ENCODE data around the gene CDC16. TPM values are rescaled to one million over a fixed set of nuclear protein-coding genes. Genes with fewer than 3 reads are reported as not detected.
A peak's percentile ranks its signal among the peaks of the same experiment; 100 is the strongest.

Gene CDC16
- total and polyA plus RNA-seq, 2 experiments from 2014 or later = 57.8 to 58.5 TPM

DNA sequence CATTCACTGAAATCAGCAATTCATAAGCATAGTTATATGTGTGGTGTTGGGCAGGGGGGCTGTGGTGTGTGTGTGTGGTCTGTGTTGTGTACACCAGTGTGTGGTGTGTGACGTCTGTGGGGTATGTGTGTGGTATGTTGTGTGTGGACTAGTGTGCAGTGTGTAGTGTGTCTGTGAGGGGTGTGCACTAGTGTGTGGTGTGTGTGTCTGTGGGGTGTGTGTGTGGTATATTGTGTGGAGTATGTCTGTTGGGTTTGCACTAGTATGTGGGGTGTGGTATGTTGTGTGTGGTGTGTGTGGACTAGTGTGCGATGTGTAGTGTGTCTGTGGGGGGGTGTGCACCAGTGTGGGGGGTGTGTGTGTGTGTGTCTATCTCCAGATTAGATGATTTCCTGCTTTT, 7.2 kb upstream of the CDC16 start:
- no peak for DNase-seq (ENCODE audit: low spot score)
- TF ChIP-seq EZH2phosphoT487 (IDR thresholded peaks at IDR 0.05; ENCODE audit: low read depth, severe bottlenecking, unreplicated experiment) (no peak), EZH2 (IDR thresholded peaks at IDR 0.05; ENCODE audit: borderline replicate concordance) (no peak)
- TF ChIP-seq, protein P1, sequence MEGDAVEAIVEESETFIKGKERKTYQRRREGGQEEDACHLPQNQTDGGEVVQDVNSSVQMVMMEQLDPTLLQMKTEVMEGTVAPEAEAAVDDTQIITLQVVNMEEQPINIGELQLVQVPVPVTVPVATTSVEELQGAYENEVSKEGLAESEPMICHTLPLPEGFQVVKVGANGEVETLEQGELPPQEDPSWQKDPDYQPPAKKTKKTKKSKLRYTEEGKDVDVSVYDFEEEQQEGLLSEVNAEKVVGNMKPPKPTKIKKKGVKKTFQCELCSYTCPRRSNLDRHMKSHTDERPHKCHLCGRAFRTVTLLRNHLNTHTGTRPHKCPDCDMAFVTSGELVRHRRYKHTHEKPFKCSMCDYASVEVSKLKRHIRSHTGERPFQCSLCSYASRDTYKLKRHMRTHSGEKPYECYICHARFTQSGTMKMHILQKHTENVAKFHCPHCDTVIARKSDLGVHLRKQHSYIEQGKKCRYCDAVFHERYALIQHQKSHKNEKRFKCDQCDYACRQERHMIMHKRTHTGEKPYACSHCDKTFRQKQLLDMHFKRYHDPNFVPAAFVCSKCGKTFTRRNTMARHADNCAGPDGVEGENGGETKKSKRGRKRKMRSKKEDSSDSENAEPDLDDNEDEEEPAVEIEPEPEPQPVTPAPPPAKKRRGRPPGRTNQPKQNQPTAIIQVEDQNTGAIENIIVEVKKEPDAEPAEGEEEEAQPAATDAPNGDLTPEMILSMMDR (IDR thresholded peaks at IDR 0.05; ENCODE audit: poor library complexity) = no peak
- peaks cover 7% of the 10 kb centered on the region for H3K27me3 ChIP-seq
- no peak overlapping the region for H3K4me3 ChIP-seq
- no peaks in the 10 kb centered on the region for H3K9me2 ChIP-seq (replicated peaks; ENCODE audit: insufficient read depth)
- 89% methylated on average over 2 of the region's 2 CpGs for WGBS (ENCODE audit: low lambda C conversion rate, missing lambda C conversion rate)
- no peak overlapping the region for H3K27ac ChIP-seq
- H3K4me1 ChIP-seq (ENCODE audit: insufficient read depth) = peaks cover 9% of the 10 kb centered on the region
- H4K20me1 ChIP-seq (ENCODE audit: insufficient read depth, poor library complexity, severe bottlenecking) = no peaks in the 10 kb centered on the region
- H3K9me3 ChIP-seq (ENCODE audit: low read depth) = no peaks in the 10 kb centered on the region
- H3K36me3 ChIP-seq (replicated peaks; ENCODE audit: insufficient read depth, low read depth) = no peaks in the 10 kb centered on the region
- no peak overlapping the region for H3K4me2 ChIP-seq
- no peaks in the 10 kb centered on the region for H3K79me2 ChIP-seq
- no peak overlapping the region for H2AFZ ChIP-seq

DNA sequence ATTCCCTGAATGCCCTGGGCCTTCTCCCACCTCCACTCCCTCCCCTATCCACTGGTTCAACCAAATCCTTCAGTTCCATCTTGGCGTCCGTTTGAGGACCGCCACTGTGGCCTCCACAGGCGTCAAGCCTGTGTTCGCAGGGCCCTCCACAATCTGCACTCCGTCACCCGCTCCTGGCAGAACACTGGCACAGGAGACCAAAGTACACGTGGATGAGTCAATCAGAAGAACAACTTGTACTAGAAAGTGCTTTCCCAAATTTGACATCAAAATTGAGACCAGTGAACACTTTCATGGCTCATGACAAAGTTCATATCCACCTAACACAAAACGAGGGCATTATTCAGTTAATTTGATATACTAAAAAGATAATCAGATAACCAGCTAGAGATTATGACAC, 6.5 kb upstream of the CDC16 start:
- DNase-seq (ENCODE audit: low spot score) = no peak
- Histone ChIP-seq H3K27ac (no peak overlapping the region), H3K9me3 (ENCODE audit: low read depth) (no peaks in the 10 kb centered on the region), H3K4me3 (no peak overlapping the region), H2AFZ (no peak overlapping the region), H3K36me3 (replicated peaks; ENCODE audit: insufficient read depth, low read depth) (no peaks in the 10 kb centered on the region), H3K79me2 (no peaks in the 10 kb centered on the region), H3K4me1 (ENCODE audit: insufficient read depth) (peaks cover 9% of the 10 kb centered on the region), H3K9me2 (replicated peaks; ENCODE audit: insufficient read depth) (no peaks in the 10 kb centered on the region), H3K4me2 (no peak overlapping the region), H3K27me3 (peaks cover 7% of the 10 kb centered on the region), H4K20me1 (ENCODE audit: insufficient read depth, poor library complexity, severe bottlenecking) (no peaks in the 10 kb centered on the region)
- TF ChIP-seq, protein P1 (IDR thresholded peaks at IDR 0.05; ENCODE audit: poor library complexity) = no peak
- no peak for TF ChIP-seq EZH2 (IDR thresholded peaks at IDR 0.05; ENCODE audit: borderline replicate concordance)
- no peak for TF ChIP-seq EZH2phosphoT487 (IDR thresholded peaks at IDR 0.05; ENCODE audit: low read depth, severe bottlenecking, unreplicated experiment)
- WGBS (ENCODE audit: low lambda C conversion rate, missing lambda C conversion rate) = 69% methylated on average over 9 of the region's 9 CpGs

DNA sequence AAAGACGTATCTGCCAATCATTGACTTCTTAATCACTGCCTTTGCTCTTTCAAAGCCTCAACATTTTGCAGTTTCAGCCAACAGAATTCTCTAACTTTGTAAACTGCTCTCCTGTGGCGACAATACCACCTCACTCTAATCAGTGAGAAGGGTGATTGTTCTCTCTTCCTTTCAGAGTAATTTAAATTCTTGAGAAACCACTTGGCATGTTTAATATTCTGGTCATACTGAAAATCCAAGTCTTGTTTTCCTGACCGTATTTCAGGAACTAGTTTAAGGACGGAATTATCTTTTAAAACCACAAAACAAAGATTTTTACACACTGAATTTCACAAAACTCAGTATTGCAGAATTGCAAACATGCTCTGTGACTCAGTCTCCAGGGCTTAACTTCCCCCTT, 5.2 kb upstream of the CDC16 start:
- Histone ChIP-seq H3K4me2 (peak overlapping the region; percentile 41), H3K9me3 (ENCODE audit: low read depth) (no peaks in the 10 kb centered on the region), H4K20me1 (ENCODE audit: insufficient read depth, poor library complexity, severe bottlenecking) (no peaks in the 10 kb centered on the region), H3K36me3 (replicated peaks; ENCODE audit: insufficient read depth, low read depth) (no peaks in the 10 kb centered on the region), H3K27ac (peak overlapping the region; percentile 43), H3K4me3 (no peak overlapping the region), H3K27me3 (peaks cover 7% of the 10 kb centered on the region), H3K79me2 (no peaks in the 10 kb centered on the region), H3K9me2 (replicated peaks; ENCODE audit: insufficient read depth) (no peaks in the 10 kb centered on the region), H2AFZ (no peak overlapping the region), H3K4me1 (ENCODE audit: insufficient read depth) (peaks cover 12% of the 10 kb centered on the region)
- no peak for DNase-seq (ENCODE audit: low spot score)
- WGBS (ENCODE audit: low lambda C conversion rate, missing lambda C conversion rate) = 52% methylated on average over 4 of the region's 4 CpGs
- TF ChIP-seq, protein P1 (IDR thresholded peaks at IDR 0.05; ENCODE audit: poor library complexity) = no peak
- TF ChIP-seq EZH2 (IDR thresholded peaks at IDR 0.05; ENCODE audit: borderline replicate concordance) (no peak), EZH2phosphoT487 (IDR thresholded peaks at IDR 0.05; ENCODE audit: low read depth, severe bottlenecking, unreplicated experiment) (no peak)

DNA sequence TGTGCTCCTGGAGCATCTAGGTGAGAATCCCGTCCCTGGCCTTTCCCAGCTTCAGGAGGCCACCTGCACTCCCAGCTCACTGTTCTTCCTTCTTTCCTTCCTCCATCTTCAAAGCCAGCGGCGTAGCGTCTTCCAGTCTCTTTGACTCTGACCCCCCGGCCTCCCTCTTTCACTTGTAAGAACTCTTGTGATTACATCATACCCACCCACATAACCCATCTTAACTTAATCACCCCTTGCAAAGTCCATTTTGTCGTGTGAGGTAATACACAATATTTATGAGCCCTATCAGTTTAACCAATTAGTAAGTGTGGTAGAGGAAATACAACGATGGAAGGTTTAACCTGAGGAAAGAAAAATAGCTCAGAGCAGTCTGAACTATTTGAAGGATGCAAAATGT, 4.6 kb upstream of the CDC16 start:
- H3K36me3 ChIP-seq (replicated peaks; ENCODE audit: insufficient read depth, low read depth) = no peaks in the 10 kb centered on the region
- H3K4me3 ChIP-seq = no peak overlapping the region
- peaks cover 7% of the 10 kb centered on the region for H3K27me3 ChIP-seq
- no peak overlapping the region for H2AFZ ChIP-seq
- H3K27ac ChIP-seq = peak overlapping the region; percentile 43
- 20% methylated on average over 7 of the region's 7 CpGs for WGBS (ENCODE audit: low lambda C conversion rate, missing lambda C conversion rate)
- peak; percentile 63 for DNase-seq (ENCODE audit: low spot score)
- no peaks in the 10 kb centered on the region for H3K9me2 ChIP-seq (replicated peaks; ENCODE audit: insufficient read depth)
- peaks cover 12% of the 10 kb centered on the region for H3K4me1 ChIP-seq (ENCODE audit: insufficient read depth)
- H3K79me2 ChIP-seq = peaks cover 1% of the 10 kb centered on the region
- TF ChIP-seq EZH2 (IDR thresholded peaks at IDR 0.05; ENCODE audit: borderline replicate concordance) = no peak
- no peaks in the 10 kb centered on the region for H4K20me1 ChIP-seq (ENCODE audit: insufficient read depth, poor library complexity, severe bottlenecking)
- no peaks in the 10 kb centered on the region for H3K9me3 ChIP-seq (ENCODE audit: low read depth)
- peak overlapping the region; percentile 41 for H3K4me2 ChIP-seq

Data from hepatocyte (in vitro differentiated cells).